Stomach smooth muscle (tissue), 2 donors: ENCODE results near the gene PRR23C.
"Not testable (repeated sequence)": the region's sequence is repeated elsewhere in the genome, so short reads cannot be mapped to it uniquely, and the experiment has no call there.

Experiments
- H3K27ac ChIP-seq: one replicate; pipeline ENCODE4 v1.7.0; 2013; ENCODE audit warnings: mild to moderate bottlenecking, low read length, inconsistent platforms
- H3K27me3 ChIP-seq, 2 donors: one replicate each; pipeline ENCODE4 v1.7.0; 2013; ENCODE audit warnings: low read length in 2 of 2; ENCODE audit not compliant: insufficient read depth in 2 of 2, control insufficient read depth in 1 of 2
- H3K36me3 ChIP-seq, 2 donors: one replicate each; pipeline ENCODE4 v1.7.0; 2013; ENCODE audit warnings: low read length in 2 of 2; ENCODE audit not compliant: control insufficient read depth in 2 of 2, insufficient read depth in 2 of 2
- H3K4me1 ChIP-seq: one replicate; pipeline ENCODE4 v1.7.0; 2013; ENCODE audit warnings: low read length; ENCODE audit not compliant: control insufficient read depth, insufficient read depth
- H3K4me3 ChIP-seq, 2 donors: one replicate each; pipeline ENCODE4 v1.7.0; 2013; ENCODE audit warnings: low read length in 2 of 2
- H3K9ac ChIP-seq, 2 donors: one replicate each; pipeline ENCODE4 v1.7.0; 2013; ENCODE audit warnings: low read length in 2 of 2, mild to moderate bottlenecking in 1 of 2
- H3K9me3 ChIP-seq, 2 donors: one replicate each; pipeline ENCODE4 v1.7.0; 2013; ENCODE audit warnings: low read length in 2 of 2; ENCODE audit not compliant: control insufficient read depth in 2 of 2
- donor health status: healthy.
- donor health status: Pancreatic carcinoma.

Gene PRR23C

DNA sequence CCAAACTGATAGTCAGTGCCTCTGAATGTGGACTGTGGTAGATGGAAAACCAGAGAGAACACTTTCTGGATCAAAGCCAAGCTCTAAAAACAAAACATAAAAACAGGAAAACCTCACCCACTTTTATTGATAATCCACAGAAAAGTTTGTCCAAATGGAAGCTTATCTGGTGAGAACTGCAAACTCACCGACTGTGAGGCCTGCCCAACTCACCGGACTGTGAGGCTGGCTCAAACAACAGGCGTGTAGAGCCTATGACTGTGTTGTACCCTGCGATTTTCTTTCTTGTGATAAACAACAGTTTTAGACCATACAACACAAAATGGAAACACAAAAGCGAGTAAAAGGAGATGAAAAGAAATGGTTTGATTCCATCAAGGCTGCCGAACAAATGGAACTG is 7.2 kb downstream of the PRR23C start:
- no peaks in the 10 kb centered on the region for H3K27me3 ChIP-seq
- no peaks in the 10 kb centered on the region for H3K36me3 ChIP-seq
- no peak overlapping the region for H3K9ac ChIP-seq
- no peaks in the 10 kb centered on the region for H3K9me3 ChIP-seq
- H3K27ac ChIP-seq = no peak overlapping the region
- H3K4me3 ChIP-seq = no peak overlapping the region
- no peaks in the 10 kb centered on the region for H3K4me1 ChIP-seq

DNA sequence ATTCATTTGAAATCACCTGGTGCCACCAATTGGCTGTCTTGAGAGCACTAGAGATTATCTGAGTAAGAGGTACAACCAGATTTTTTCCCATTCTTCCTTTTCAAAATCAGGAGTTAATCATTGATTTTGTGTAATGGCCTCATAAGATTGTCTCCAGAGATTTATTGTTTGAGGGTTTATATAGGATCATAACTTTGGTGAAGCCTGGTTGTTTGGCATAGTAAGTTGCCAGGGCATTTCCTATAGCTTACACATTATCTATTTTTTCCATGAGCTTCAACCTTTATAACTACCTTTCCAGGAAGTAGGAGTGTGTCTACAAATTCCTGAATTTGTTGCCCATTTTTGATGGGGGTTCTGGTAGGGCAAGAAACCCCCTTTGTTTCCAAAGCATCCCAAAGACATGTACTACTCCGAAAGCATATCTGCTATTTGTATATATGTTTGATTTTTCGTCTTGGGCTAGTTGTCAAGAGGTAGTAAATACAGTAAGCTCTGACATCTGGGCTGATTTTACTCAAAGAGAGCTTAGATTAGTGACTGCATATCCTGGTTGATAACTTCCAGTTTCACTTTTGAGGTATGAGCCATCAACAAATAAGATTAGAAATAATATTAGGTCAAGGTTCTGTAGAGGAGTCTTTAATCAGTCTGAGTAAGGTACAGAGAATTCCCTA is 12.2 kb downstream of the PRR23C start:
- H3K9ac ChIP-seq = no peak overlapping the region
- no peak overlapping the region for H3K4me3 ChIP-seq
- H3K4me1 ChIP-seq = no peaks in the 10 kb centered on the region
- no peaks in the 10 kb centered on the region for H3K36me3 ChIP-seq
- peaks cover 0 to 4% of the 10 kb centered on the region in 2 donors for H3K9me3 ChIP-seq
- no peak overlapping the region for H3K27ac ChIP-seq
- no peaks in the 10 kb centered on the region for H3K27me3 ChIP-seq

GRCh38 chr3:139030576-139030975 is 14.1 kb downstream of the PRR23C start:
- H3K4me3 ChIP-seq, H3K4me1 ChIP-seq, H3K36me3 ChIP-seq, H3K27ac ChIP-seq, H3K9ac ChIP-seq, H3K9me3 ChIP-seq, H3K27me3 ChIP-seq: not testable (repeated sequence)

DNA sequence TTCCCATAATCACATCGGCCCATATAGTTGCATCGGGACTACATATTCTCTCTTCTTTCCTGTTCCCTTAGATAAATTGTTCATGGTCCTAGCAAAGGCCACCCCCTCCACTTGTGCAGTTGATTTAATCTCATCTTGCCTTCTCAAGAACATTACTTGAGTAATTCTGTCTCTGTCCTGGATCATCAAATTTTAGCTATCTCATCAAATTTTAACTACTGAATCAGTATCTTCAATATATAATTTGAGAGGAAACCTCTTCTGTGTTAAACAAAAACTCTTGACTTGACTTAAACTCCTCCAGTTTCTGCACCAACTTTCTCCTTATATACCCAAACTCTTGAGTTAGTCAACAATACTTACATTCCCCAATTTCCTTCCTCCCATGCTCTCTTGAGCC is 19.7 kb downstream of the PRR23C start:
- Histone ChIP-seq H3K9me3 (no peaks in the 10 kb centered on the region), H3K4me1 (no peaks in the 10 kb centered on the region), H3K9ac (no peak overlapping the region), H3K27ac (no peak overlapping the region), H3K27me3 (no peaks in the 10 kb centered on the region), H3K36me3 (no peaks in the 10 kb centered on the region), H3K4me3 (no peak overlapping the region)

DNA sequence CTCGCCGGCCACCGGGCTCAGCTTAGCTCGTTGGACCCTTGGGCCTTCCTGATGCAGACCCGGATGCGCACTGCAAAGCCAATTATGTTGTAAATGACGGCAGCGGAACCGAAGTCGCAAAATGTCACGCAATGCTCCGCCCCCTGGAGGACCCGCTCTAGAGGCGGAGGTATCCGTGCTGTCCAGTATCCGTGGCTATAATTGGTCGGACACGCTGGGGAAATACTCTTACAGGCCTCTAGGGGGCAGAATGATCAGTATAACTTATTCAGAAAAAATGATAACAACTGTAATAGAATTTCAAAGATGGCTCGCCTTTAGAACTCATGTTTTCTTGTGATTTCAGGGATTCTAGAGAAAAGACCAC is 23.8 kb downstream of the PRR23C start, which contains the start of gene PRR23B:
Gene PRR23B, minus strand, starts transcription at position 59 of the 367 bp plus-strand sequence. CDS start 265 bp downstream, outside the sequence.
- H3K27ac ChIP-seq = no peak within 1 kb of the TSS
- peaks cover 0 to 2% of the 10 kb centered on the region in 2 donors for H3K9me3 ChIP-seq
- no peak within 1 kb of the TSS for H3K4me3 ChIP-seq
- H3K4me1 ChIP-seq = no peaks in the 10 kb centered on the region
- no peak within 1 kb of the TSS for H3K9ac ChIP-seq
- H3K27me3 ChIP-seq = peaks cover 0 to 3% of the 10 kb centered on the region in 2 donors
- H3K36me3 ChIP-seq = no peaks in the 10 kb centered on the region

DNA sequence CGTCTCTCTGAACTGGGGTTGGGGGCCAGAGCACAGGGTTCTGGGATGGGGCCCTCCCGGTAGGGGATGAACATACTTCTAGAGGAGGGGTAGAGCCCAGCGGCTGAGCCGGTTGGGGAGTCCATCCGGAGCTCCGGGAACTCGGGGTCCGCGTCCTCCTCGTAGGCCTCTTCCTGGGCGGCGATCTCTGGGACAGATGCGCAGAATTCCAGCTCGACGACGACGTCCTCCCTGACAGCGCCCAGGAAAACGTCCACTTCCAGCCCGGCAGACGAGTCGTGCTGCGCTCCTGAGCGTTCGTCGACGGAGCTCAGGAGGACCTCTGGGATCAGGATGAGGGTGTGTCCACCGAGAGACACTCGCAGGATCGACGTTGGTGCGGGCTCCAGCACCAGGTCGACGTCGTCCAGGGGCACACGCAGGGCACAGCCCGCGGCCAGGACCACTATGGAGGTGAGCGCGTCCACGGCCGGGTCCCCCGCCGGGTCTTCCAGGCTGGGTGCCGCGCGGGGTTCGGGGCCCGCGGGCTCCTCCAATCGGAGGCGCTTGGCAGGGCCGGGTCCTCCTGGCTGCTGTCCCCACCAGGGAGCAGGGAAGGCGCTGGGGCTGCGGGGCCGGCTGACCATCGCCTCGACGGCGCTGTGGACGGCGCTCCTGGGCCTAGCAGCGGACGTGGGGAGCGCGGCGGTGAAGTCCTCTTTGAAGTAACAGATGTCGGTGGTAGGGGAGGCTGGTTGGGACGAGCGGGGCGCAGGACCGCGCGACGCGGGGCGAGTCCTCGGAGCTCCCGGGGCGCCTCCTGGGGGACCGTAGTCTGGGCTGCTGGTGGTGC is 24.4 kb downstream of the PRR23C start:
- no peaks in the 10 kb centered on the region for H3K4me1 ChIP-seq
- H3K27me3 ChIP-seq = peaks cover 0 to 3% of the 10 kb centered on the region in 2 donors
- H3K36me3 ChIP-seq = no peaks in the 10 kb centered on the region
- peaks cover 0 to 2% of the 10 kb centered on the region in 2 donors for H3K9me3 ChIP-seq
- no peak overlapping the region for H3K9ac ChIP-seq
- no peak overlapping the region for H3K27ac ChIP-seq
- no peak overlapping the region for H3K4me3 ChIP-seq

GRCh38 chr3:139016430-139017048 is 28.2 kb downstream of the PRR23C start:
- Histone ChIP-seq H3K4me3 (no peak overlapping the region), H3K27me3 (peaks cover 0 to 3% of the 10 kb centered on the region in 2 donors), H3K4me1 (no peaks in the 10 kb centered on the region), H3K9me3 (peaks cover 0 to 2% of the 10 kb centered on the region in 2 donors), H3K36me3 (no peaks in the 10 kb centered on the region), H3K9ac (no peak overlapping the region), H3K27ac (no peak overlapping the region)

DNA sequence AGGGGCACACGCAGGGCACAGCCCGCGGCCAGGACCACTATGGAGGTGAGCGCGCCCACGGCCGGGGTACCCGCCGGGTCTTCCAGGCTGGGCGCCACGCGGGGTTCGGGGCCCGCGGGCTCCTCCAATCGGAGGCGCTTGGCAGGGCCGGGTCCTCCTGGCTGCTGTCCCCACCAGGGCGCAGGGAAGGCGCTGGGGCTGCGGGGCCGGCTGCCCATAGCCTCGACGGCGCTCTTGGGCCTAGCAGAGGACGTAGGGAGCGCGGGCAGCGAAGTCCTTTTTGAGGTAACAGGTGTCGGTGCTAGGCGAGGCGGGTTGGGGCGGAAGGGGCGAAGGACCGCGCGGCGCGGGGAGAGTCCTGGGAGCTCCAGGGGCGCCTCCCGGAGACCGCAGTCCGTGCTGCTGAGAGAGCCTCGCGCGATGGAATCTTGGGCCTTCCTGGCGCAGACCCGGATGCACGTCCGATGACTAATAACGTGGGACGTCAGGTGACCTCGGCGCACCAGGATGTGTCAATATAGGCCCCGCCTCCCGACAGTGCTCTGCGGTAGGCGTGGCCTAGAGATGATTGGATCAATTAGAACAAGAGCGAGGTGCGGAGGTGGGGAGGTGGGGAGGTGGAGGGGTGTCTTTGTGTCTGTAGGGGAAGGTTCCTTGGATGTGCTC is 38.5 kb downstream of the PRR23C start, which contains the start of gene PRR23A:
Gene PRR23A, minus strand, starts transcription at position 218 of the 666 bp plus-strand sequence. Its CDS starts 0 bp downstream, at position 218.
- Histone ChIP-seq H3K9ac (no peak within 1 kb of the TSS), H3K27me3 (no peaks in the 10 kb centered on the region), H3K4me1 (no peaks in the 10 kb centered on the region), H3K4me3 (no peak within 1 kb of the TSS), H3K9me3 (peaks cover 4% of the 10 kb centered on the region in 2 donors), H3K36me3 (no peaks in the 10 kb centered on the region), H3K27ac (no peak within 1 kb of the TSS)

GRCh38 chr3:139005356-139005993 is 39.2 kb downstream of the PRR23C start:
- H3K9me3 ChIP-seq = peaks cover 4% of the 10 kb centered on the region in 2 donors
- H3K9ac ChIP-seq = no peak overlapping the region
- no peaks in the 10 kb centered on the region for H3K27me3 ChIP-seq
- no peaks in the 10 kb centered on the region for H3K4me1 ChIP-seq
- H3K4me3 ChIP-seq = no peak overlapping the region
- no peaks in the 10 kb centered on the region for H3K36me3 ChIP-seq
- H3K27ac ChIP-seq = no peak overlapping the region

- no peak overlapping the region for H3K27ac ChIP-seq
- H3K36me3 ChIP-seq = no peaks in the 10 kb centered on the region
- no peaks in the 10 kb centered on the region for H3K27me3 ChIP-seq
- H3K4me1 ChIP-seq = no peaks in the 10 kb centered on the region
- H3K4me3 ChIP-seq = no peak overlapping the region
- H3K9me3 ChIP-seq = no peaks in the 10 kb centered on the region
- H3K9ac ChIP-seq = no peak overlapping the region
Measured at GRCh38 chr3:138995706-138996105, 49.0 kb downstream of the PRR23C start.
